Activated naive CD4-positive, alpha-beta T cell treated with anti-CD3 and anti-CD28 coated beads for 36 hours (primary cell): ENCODE measurements around the gene SLC7A14. TPM values are rescaled to one million over a fixed set of nuclear protein-coding genes. Genes with fewer than 3 reads are reported as not detected.

Experiments used
- CTCF ChIA-PET: fragments of 350-600 bp; sonication (Branson Sonifier 250); formaldehyde crosslinking; loops from one replicate; lab custom pipeline; 2021; ENCODE audit warnings: antibody characterized with exemption; lab: Charles Lee
- DNase-seq: peaks from one replicate; pipeline ENCODE4 v3.0.0-alpha.2; 2020
- H3K27ac Mint-ChIP-seq: one replicate; pipeline ENCODE4 v1.8.0; 2021; ENCODE audit warnings: mild to moderate bottlenecking, mixed read lengths
- H3K27me3 Mint-ChIP-seq: one replicate; pipeline ENCODE4 v1.8.0; 2021; ENCODE audit warnings: low read depth, mixed read lengths
- H3K36me3 Mint-ChIP-seq: one replicate; pipeline ENCODE4 v1.8.0; 2021; ENCODE audit warnings: low read depth, mixed read lengths
- H3K4me1 Mint-ChIP-seq: one replicate; pipeline ENCODE4 v1.8.0; 2021; ENCODE audit warnings: low read depth, mixed read lengths
- H3K4me3 Mint-ChIP-seq: one replicate; pipeline ENCODE4 v1.8.0; 2021; ENCODE audit warnings: mild to moderate bottlenecking, moderate library complexity, mixed read lengths
- H3K9me3 Mint-ChIP-seq: one replicate; pipeline ENCODE4 v1.8.0; 2021; ENCODE audit warnings: mixed read lengths
- intact Hi-C: fragments of 100-400 bp; cut with micrococcal nuclease; formaldehyde crosslinking; loops from one replicate; pipeline ENCODE4 v1.15.1; 2023
- total RNA-seq, 2 experiments: library from RNA; stranded (reverse); gene quantifications; one replicate each; pipeline ENCODE4 v1.2.3, GENCODE V29; 2021

Gene SLC7A14
- total RNA-seq, 2 experiments from 2014 or later, result not detected

DNA sequence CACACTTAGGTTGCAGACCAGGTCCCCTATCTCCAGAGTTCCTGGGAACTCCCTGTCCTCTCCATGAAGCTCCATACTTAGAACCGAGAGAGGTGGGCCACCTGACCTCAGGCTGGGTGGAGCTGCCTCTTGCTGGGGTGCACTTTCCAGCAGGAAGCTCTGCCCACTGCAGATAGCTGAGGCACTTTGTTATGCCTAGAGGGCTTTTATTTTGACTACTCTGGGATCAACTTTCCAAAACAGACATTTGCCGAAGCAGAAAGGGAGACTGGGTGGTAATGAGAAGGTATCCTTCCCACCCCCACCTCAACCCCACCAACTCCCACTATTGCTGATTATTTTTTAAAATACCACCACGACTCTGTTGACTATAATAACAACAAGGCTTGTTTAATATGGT is 112.5 kb downstream of the SLC7A14 start:
- Mint-ChIP-seq H3K4me1 (no peaks in the 10 kb centered on the region), H3K27me3 (peaks cover 27% of the 10 kb centered on the region), H3K9me3 (no peaks in the 10 kb centered on the region), H3K4me3 (no peak overlapping the region), H3K27ac (no peak overlapping the region), H3K36me3 (no peaks in the 10 kb centered on the region)
- CTCF ChIA-PET, result no interaction called here
- intact Hi-C loops, result no loop called here
- no peak for DNase-seq

DNA sequence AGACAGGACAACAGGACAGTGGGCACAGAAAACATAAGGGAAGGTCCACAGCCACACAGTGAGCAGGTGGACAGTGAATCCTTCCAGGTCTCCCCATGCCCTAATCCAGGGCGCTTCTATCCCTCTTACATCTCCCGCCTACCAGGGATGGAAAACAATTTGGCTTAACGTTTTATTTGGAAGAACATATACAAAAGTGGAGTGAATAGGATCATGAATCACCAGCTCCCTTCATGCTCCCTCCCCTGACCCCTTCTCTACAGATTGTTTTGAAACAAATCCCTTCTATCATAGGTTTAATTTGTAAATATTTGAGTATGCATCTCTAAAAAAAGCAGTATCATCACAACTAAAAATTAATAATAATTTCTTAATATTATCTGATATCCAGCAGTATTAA is 114.7 kb downstream of the SLC7A14 start:
- Mint-ChIP-seq H3K4me3 (no peak overlapping the region), H3K27me3 (peaks cover 27% of the 10 kb centered on the region), H3K4me1 (no peaks in the 10 kb centered on the region), H3K27ac (no peak overlapping the region), H3K9me3 (no peaks in the 10 kb centered on the region), H3K36me3 (no peaks in the 10 kb centered on the region)
- no peak for DNase-seq
- CTCF ChIA-PET, result no interaction called here
- intact Hi-C loops, result no loop called here

DNA sequence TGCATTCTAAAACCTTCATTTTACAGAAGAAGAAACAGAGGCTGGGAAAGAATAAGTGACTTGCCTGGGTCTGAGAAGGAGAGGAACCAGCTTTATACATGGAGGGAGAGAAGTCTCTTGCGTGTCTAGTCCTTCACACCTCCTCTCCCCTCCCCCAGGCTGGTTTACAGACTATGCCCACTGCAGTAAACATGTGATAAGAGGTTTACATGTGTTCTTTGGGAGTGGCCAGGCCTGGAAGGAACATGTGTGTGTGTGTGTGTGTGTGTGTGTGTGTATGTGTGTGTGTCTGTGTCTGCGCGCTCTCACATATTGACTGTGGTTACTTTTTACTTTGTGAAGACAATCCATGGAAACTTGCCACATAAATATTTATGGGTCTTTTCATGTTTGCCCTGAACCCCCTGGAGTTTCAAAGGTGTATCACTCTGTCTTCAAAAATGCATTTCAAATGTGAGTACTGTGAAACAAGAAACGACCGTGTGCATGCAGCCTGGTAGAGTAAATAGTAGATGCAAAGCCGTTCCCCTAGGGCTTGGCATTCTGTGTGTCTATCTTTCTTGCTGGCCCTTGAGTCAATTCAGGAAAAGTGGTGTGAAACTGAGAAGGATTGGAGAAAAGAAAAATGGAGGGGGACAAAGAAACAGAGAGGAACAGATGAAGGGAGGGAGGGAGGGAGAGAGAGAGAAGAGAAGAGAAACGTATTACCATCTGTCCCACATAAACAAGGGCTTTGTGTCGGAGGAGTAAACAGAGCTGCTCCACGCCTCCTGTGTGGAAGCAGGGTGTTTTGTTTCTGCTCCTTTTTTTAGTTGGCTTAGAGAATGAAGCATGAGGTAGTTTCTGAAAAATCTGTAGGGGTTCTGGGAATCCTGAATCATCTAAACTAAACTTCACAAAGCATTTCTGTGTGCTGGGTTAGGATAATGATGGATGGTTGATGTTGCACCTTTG is 115.5 kb downstream of the SLC7A14 start:
- no peak for DNase-seq
- no peak overlapping the region for H3K4me3 Mint-ChIP-seq
- peaks cover 24% of the 10 kb centered on the region for H3K27me3 Mint-ChIP-seq
- intact Hi-C loops, result no loop called here
- peak overlapping the region; percentile 48 for H3K27ac Mint-ChIP-seq
- H3K4me1 Mint-ChIP-seq, result no peaks in the 10 kb centered on the region
- CTCF ChIA-PET, result no interaction called here
- H3K9me3 Mint-ChIP-seq, result no peaks in the 10 kb centered on the region
- H3K36me3 Mint-ChIP-seq, result no peaks in the 10 kb centered on the region

DNA sequence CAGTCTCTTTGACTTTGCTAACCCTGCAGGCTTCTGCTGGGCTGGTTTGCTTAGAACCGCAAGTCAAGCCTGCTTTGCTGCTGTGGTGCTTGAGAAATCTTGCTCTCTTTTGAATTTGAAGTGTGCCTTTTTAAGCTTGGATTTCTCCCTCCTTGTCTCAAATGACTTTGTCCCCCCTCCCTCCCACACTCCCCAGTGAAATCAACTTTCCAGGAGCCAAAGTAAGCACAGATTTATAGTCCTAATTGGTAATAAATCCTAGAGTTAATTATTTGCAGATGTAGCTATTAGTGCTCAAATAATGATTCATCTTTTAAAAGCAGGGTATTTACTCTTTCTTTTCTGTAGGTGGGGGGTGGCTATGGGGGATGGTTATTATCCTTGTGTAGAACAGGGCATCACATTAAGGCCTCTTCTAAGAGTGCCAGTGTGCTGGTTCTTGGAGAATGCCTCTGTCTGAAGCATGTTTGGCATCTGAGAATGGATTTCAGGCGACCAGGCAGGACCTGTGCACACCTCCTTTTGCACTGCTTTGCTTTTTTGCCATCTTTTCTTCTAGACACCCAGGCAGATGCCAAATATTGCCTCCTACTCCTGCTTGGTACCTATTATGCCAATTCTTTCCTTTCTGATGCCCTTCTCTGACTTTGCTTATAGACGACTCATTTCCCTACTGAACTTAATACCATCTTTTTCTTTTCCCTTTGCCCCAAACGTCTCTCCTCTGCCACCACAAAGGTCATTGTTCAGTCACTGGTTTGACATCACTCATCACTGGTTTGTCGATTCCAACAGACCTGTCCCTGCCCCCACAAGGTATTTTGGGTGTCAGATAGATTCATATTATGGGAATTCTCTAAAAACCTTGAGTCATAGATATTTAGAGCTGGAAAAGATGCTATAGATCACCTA is 116.5 kb downstream of the SLC7A14 start:
- CTCF ChIA-PET, result interaction anchor here (0.8 kb wide), 1 partner anchor 9 kb away, joined by 3 read pairs; no protein-coding TSS in a partner anchor
- H3K27me3 Mint-ChIP-seq, result peaks cover 20% of the 10 kb centered on the region
- no peak overlapping the region for H3K4me3 Mint-ChIP-seq
- intact Hi-C loops, result no loop called here
- no peaks in the 10 kb centered on the region for H3K9me3 Mint-ChIP-seq
- no peaks in the 10 kb centered on the region for H3K4me1 Mint-ChIP-seq
- no peak overlapping the region for H3K27ac Mint-ChIP-seq
- no peaks in the 10 kb centered on the region for H3K36me3 Mint-ChIP-seq
- DNase-seq, result no peak

DNA sequence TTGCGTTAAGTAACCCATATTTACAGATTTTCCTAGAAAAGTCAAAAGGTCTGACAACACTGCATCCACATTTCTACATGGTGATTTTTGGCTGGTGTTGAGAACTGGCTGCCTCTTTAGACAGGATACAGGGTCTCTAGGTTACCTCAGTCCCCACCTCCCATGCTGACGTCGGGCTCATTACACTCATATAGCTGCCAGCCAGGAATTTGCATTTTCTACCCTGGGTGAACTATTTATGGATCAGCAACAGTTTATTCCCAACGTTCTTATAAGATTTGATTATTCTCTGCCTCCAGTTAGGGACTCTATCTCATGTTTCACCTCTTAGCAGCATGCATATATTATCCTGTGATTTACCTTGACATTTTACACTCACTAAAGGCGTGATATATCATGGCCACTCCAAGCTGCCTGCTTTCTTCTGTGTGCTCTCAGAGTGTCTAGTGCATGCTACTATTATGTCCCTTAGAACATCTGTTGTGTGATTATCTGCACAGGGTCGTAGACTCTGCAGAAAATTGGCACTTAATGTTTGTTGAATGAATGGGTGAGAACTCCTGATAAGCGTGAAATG is 118.2 kb downstream of the SLC7A14 start:
- Mint-ChIP-seq H3K4me3 (no peak overlapping the region), H3K27me3 (peaks cover 14% of the 10 kb centered on the region), H3K27ac (no peak overlapping the region), H3K4me1 (no peaks in the 10 kb centered on the region), H3K9me3 (no peaks in the 10 kb centered on the region), H3K36me3 (no peaks in the 10 kb centered on the region)
- intact Hi-C loops, result no loop called here
- no peak for DNase-seq
- CTCF ChIA-PET, result no interaction called here

DNA sequence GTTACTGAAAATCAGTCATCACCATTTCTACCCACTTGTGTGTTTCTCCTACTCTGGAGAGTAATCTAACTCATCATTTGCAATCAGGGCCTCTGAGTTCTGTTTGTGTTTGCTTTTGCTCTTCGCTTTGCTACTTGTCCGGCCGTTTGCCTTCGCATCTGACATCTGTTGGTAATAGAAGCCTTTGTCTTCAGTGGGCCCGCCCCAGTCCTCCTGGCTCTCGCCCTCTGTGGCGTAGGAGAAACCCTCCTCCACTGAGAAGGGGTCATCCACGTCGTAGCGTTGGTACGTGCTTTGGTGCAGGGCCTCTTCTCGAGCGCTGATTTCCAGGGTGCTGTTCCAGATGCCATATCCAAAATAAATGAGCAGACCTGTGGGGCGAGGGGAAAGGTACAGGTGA is 118.9 kb downstream of the SLC7A14 start:
- Mint-ChIP-seq H3K27ac (no peak overlapping the region), H3K27me3 (peaks cover 14% of the 10 kb centered on the region), H3K4me3 (no peak overlapping the region), H3K36me3 (no peaks in the 10 kb centered on the region), H3K4me1 (no peaks in the 10 kb centered on the region), H3K9me3 (no peaks in the 10 kb centered on the region)
- CTCF ChIA-PET, result no interaction called here
- intact Hi-C loops, result no loop called here
- no peak for DNase-seq

DNA sequence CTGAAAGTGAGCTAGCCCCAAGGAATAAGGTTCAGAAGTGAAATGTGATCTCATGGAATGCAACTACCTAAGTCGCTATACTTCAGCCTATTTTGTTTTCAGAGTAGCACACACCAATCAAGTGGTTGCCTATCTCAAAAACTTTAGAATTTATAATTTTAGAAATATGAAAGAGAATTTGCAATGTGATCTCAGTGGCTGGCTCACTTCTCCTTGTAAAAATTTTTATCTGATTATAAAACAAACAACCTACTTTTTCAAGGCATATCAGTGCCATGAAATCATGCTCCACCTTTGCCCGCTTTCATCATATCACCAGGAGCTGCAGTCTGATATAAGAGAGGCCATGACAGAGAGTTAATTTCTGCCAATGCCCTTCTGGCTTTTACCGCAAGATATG is 119.9 kb downstream of the SLC7A14 start:
- Mint-ChIP-seq H3K27ac (no peak overlapping the region), H3K27me3 (peaks cover 7% of the 10 kb centered on the region), H3K4me3 (no peak overlapping the region), H3K4me1 (no peaks in the 10 kb centered on the region), H3K9me3 (no peaks in the 10 kb centered on the region), H3K36me3 (no peaks in the 10 kb centered on the region)
- intact Hi-C loops, result no loop called here
- DNase-seq, result no peak
- CTCF ChIA-PET, result no interaction called here

DNA sequence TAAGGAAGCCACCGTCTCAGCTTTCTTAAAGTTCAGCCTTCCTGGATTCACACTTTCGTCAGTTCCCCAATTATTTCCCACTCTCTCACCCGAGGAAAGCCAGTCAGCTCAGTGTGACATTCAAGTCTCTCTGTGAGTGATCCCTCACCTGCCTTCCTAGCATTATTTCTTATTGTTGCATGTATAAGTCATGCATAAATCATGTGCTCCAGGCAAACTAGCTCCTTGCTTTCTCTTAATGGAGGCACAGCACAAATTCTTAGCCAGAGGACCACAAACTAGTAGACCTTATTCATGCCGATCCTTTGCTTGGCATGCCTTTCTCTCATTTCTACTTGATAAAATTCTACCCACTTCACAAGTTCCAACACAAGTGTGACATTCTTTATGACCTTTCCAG is 122.9 kb downstream of the SLC7A14 start:
- Mint-ChIP-seq H3K27ac (no peak overlapping the region), H3K4me1 (no peaks in the 10 kb centered on the region), H3K36me3 (no peaks in the 10 kb centered on the region), H3K4me3 (no peak overlapping the region), H3K27me3 (peaks cover 2% of the 10 kb centered on the region), H3K9me3 (no peaks in the 10 kb centered on the region)
- intact Hi-C loops, result no loop called here
- DNase-seq, result no peak
- CTCF ChIA-PET, result interaction anchor here (0.9 kb wide), 1 partner anchor 50 kb away, joined by 4 read pairs; no protein-coding TSS in a partner anchor

DNA sequence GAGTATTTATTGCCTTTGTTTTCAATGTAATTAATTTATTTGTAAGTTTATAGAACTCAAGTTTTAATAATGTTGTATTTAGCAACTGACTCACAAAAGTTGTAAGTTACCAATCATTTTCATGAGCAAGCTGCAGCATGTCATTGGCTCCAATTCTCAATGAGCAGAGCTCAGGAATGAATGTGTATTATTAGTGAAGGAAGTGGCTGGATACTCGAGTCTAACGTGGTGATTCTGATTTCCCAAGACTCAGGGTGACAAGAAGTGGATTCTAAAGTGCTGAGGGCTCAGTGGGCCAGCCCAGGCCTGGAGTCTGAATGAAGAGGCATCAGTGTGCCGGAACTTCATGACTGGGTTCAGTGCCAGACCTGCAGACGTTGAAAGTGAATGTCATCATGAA is 127.6 kb downstream of the SLC7A14 start:
- CTCF ChIA-PET, result interaction anchor here (1.0 kb wide), 1 partner anchor 26 kb away, joined by 3 read pairs; no protein-coding TSS in a partner anchor
- intact Hi-C loops, result no loop called here
- Mint-ChIP-seq H3K4me3 (no peak overlapping the region), H3K27me3 (peaks cover 2% of the 10 kb centered on the region), H3K36me3 (no peaks in the 10 kb centered on the region), H3K27ac (no peak overlapping the region), H3K9me3 (no peaks in the 10 kb centered on the region), H3K4me1 (no peaks in the 10 kb centered on the region)
- DNase-seq, result no peak

DNA sequence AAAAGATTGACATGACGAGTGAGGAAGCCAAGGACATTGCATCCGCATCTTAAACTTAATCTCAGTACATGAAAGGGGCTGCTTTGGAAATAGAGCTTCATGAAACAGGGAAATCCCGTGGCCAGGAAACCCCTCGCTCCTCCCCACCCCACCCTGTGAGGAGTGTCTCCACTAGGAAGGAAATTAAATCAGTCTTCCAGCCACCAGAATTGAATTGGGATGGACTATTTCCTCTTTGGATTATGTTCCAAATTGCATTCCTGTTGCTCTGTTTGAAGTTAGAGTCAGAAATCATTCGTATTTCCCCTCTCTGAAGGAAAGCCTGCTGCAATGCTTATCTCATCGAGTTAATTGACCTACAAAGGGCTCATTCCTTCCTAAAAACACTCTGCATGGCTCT is 131.4 kb downstream of the SLC7A14 start:
- no peaks in the 10 kb centered on the region for H3K4me1 Mint-ChIP-seq
- H3K27me3 Mint-ChIP-seq, result peaks cover 2% of the 10 kb centered on the region
- no peaks in the 10 kb centered on the region for H3K36me3 Mint-ChIP-seq
- DNase-seq, result no peak
- H3K9me3 Mint-ChIP-seq, result no peaks in the 10 kb centered on the region
- H3K4me3 Mint-ChIP-seq, result no peak overlapping the region
- H3K27ac Mint-ChIP-seq, result no peak overlapping the region
- intact Hi-C loops, result no loop called here
- CTCF ChIA-PET, result interaction anchor here (1.0 kb wide), 1 partner anchor 39 kb away, joined by 3 read pairs; no protein-coding TSS in a partner anchor

DNA sequence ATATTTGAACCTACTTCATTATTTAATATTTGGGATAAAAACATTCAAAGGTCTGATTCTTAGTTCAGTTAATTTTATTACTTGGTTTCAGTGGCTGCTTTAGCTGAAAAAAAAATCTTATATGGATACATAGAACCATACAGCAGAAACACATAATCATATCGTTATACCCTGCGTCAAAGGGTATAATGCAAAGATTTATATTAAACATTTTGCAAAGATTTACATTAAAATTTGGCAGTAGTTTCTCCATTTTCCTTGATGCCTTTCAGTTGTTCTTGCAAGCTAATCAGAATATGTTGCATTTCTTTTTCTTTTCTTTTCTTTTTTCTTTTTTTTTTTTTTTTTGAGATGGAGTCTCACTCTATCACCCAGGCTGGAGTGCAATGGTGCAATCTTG is 135.8 kb downstream of the SLC7A14 start:
- intact Hi-C loops, result no loop called here
- CTCF ChIA-PET, result interaction anchor here (1.2 kb wide), 1 partner anchor 362 kb away, joined by 3 read pairs; no protein-coding TSS in a partner anchor
- Mint-ChIP-seq H3K27me3 (no peaks in the 10 kb centered on the region), H3K9me3 (no peaks in the 10 kb centered on the region), H3K36me3 (no peaks in the 10 kb centered on the region), H3K4me1 (no peaks in the 10 kb centered on the region), H3K27ac (no peak overlapping the region), H3K4me3 (no peak overlapping the region)
- no peak for DNase-seq

DNA sequence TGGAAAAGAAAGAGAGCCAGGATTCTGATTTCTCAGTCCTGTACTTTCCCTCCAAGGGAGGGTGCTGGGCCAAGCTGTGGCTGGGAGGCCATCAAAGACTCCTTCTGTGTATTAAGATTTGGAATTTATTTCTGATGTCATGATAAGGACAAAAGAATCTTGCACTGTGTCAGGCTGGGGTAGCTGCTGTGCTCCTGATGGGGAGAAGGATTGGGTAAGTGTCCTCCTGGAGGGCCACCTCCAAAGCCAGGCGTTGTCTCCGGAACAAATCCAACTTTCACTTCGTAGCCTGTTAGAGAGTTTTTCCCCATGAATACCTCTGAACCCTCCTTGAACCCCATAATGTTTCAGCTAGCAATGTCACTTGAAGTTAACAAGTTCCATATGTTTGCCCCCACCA is 137.3 kb downstream of the SLC7A14 start:
- no peaks in the 10 kb centered on the region for H3K27me3 Mint-ChIP-seq
- no peak for DNase-seq
- H3K36me3 Mint-ChIP-seq, result no peaks in the 10 kb centered on the region
- H3K9me3 Mint-ChIP-seq, result no peaks in the 10 kb centered on the region
- CTCF ChIA-PET, result no interaction called here
- no peaks in the 10 kb centered on the region for H3K4me1 Mint-ChIP-seq
- intact Hi-C loops, result no loop called here
- H3K27ac Mint-ChIP-seq, result no peak overlapping the region
- H3K4me3 Mint-ChIP-seq, result no peak overlapping the region
